ENCODE data around the gene LSM4.

DNA sequence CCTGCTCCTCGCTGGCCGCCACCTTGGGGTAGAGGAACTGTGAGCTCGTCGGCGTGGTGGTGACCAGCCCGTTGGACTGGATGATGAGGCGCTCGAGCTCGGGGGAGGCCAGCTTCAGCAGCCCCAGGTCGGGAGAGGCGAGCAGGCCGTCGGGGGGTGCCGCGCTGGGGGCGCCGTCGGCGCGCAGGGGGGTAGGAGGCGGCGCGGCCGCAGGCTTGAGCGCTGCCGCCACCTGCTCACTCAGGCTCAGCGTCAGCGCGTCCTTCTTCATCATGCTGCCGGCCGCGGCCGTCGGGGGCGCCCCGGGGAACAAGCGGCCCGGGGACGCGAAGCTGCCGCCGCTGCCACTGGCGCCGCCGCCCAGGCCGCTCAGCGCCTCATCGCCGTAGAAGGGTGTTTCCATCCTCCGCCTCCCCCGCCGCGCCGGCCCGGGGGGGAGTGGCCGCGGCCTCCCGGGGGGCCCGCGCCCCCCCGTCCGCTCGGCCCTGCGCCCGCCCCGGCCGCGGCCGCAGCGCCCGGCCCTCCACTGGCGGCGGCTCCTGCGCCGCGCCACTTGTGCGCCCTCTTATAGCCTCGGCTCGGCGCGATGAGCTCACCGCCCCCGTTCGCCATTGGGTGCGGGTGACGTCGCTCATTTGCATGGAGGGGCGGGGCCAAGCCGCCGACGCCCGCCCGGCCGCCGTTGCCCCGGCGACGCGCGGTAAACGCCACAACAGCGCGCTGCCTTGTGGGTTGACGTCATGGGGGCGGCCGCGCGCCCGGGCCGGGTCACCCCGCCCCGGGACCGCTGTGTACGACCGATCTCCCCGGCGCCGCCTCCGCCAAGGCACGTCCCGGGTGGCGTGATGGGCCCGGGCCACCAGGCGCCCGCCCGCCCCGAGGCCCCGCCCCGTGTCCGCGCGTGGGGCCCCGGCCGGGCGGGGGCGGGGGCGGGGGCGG, 41.5 kb downstream of the LSM4 start, which contains the start of gene JUND:
- TF ChIP-seq CTCF (conservative IDR thresholded peaks at IDR 0.05; ENCODE audit: low read length): no peak
- TF ChIP-seq EZH2phosphoT487 (IDR thresholded peaks at IDR 0.05; ENCODE audit: borderline replicate concordance): no peak

All from Loucy (cell line).